HEK293T (cell line): ENCODE results near the gene KPNA1.

Source experiments
- ARNT ChIP-seq: fragments of 450-650 bp; IDR thresholded peaks from 2 replicates; pipeline ENCODE4 v1.6.1; 2017; ENCODE audit warnings: mild to moderate bottlenecking
- BHLHE40 ChIP-seq: fragments of 450-650 bp; IDR thresholded peaks from 2 replicates; pipeline ENCODE4 v1.6.1; 2016; ENCODE audit warnings: mild to moderate bottlenecking, moderate library complexity, borderline replicate concordance
- ELF4 ChIP-seq: fragments of 450-650 bp; IDR thresholded peaks from 2 replicates; pipeline ENCODE4 v1.6.1; 2017; ENCODE audit warnings: antibody characterized with exemption
- FOXA1 ChIP-seq: fragments of 450-650 bp; IDR thresholded peaks from 2 replicates; pipeline ENCODE4 v1.6.1; 2016; ENCODE audit warnings: mild to moderate bottlenecking
- FOXK2 ChIP-seq: fragments of 450-650 bp; IDR thresholded peaks from 2 replicates; pipeline ENCODE4 v1.6.1; 2016; ENCODE audit warnings: mild to moderate bottlenecking
- L3MBTL2 ChIP-seq: fragments of 450-650 bp; conservative IDR thresholded peaks from 2 replicates; pipeline ENCODE4 v1.6.1; 2016; ENCODE audit warnings: mild to moderate bottlenecking
- LEF1 ChIP-seq: fragments of 450-650 bp; IDR thresholded peaks from 2 replicates; pipeline ENCODE4 v1.6.1; 2017; ENCODE audit warnings: mild to moderate bottlenecking, borderline replicate concordance
- NFRKB ChIP-seq: fragments of 450-650 bp; IDR thresholded peaks from 2 replicates; pipeline ENCODE4 v1.6.1; 2016; ENCODE audit warnings: mild to moderate bottlenecking, moderate library complexity
- SP1 ChIP-seq: fragments of 450-650 bp; IDR thresholded peaks from 2 replicates; pipeline ENCODE4 v1.6.1; 2017
- TARDBP ChIP-seq: fragments of 450-650 bp; IDR thresholded peaks from 2 replicates; pipeline ENCODE4 v1.6.1; 2016
- ZNF384 ChIP-seq: fragments of 450-650 bp; IDR thresholded peaks from 2 replicates; pipeline ENCODE4 v1.6.1; 2016

DNA sequence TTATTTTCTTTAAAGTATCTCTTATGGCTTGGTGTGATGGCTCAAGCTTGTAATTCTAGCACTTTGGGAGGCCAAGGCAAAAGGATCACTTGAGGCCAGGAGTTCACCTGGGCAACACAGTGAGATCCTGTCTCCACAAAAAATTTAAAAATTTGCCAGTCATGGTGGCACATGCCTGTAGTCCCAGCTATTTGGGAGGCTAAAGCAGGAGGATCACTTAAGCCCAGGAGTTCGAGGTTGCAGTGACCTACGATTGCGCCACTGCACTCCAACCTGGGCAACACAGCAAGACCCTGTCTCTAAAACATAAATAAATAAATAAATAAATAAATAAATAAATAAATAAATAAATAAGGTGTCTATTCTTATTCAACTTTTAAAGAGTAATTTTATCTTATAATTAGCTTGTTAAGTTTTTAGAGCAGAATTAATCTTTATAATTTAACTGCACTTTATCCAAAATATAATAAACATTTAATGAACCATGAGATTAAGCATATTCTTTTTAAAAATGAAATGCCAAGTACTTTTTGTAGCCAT lies 48.0 kb downstream of the KPNA1 start:
- TF ChIP-seq BHLHE40 = no peak
- no peak for TF ChIP-seq FOXK2
- TF ChIP-seq TARDBP = no peak
- TF ChIP-seq NFRKB = no peak
- TF ChIP-seq SP1 = no peak
- TF ChIP-seq ARNT = no peak
- TF ChIP-seq ZNF384 = no peak
- TF ChIP-seq ELF4 = no peak
- no peak for TF ChIP-seq FOXA1
- TF ChIP-seq LEF1 = no peak
- TF ChIP-seq L3MBTL2 = no peak
